ENCODE results near the gene LAMP2.

LAMP2 gene

GRCh38 chrX:120456973-120457372 lies 12.1 kb downstream of the LAMP2 start:
- no peak overlapping the region for H3K27ac ChIP-seq
- TF ChIP-seq, protein P1, sequence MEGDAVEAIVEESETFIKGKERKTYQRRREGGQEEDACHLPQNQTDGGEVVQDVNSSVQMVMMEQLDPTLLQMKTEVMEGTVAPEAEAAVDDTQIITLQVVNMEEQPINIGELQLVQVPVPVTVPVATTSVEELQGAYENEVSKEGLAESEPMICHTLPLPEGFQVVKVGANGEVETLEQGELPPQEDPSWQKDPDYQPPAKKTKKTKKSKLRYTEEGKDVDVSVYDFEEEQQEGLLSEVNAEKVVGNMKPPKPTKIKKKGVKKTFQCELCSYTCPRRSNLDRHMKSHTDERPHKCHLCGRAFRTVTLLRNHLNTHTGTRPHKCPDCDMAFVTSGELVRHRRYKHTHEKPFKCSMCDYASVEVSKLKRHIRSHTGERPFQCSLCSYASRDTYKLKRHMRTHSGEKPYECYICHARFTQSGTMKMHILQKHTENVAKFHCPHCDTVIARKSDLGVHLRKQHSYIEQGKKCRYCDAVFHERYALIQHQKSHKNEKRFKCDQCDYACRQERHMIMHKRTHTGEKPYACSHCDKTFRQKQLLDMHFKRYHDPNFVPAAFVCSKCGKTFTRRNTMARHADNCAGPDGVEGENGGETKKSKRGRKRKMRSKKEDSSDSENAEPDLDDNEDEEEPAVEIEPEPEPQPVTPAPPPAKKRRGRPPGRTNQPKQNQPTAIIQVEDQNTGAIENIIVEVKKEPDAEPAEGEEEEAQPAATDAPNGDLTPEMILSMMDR (IDR thresholded peaks at IDR 0.05), result no peak
- no peak for TF ChIP-seq ZFX (IDR thresholded peaks at IDR 0.05; ENCODE audit: borderline replicate concordance)

GRCh38 chrX:120453985-120454384 lies 15.1 kb downstream of the LAMP2 start:
- H3K27ac ChIP-seq, result no peak overlapping the region
- TF ChIP-seq, protein P1 (IDR thresholded peaks at IDR 0.05), result no peak
- TF ChIP-seq ZFX (IDR thresholded peaks at IDR 0.05; ENCODE audit: borderline replicate concordance), result no peak

DNA sequence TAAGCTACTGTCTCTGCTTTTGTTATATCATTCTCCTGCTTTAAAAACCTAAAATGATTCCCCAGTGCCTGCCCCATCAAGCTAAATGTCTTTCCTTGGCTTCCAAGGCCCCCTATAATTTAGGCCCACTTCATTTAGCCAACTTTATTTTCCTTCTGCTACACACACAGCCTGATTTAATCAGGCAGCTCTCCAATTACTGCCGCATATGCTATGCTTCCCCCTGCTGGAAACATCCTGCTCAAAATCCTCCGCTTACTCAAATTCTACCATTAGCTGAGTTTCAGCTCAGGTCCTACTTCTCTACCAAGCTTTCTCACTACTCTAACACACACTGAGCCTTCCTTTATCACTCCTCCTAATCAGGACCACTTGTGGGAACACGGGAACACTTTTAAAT lies 17.0 kb downstream of the LAMP2 start:
- no peak for TF ChIP-seq ZFX (IDR thresholded peaks at IDR 0.05; ENCODE audit: borderline replicate concordance)
- TF ChIP-seq, protein P1 (IDR thresholded peaks at IDR 0.05), result peak; percentile 55
- no peak overlapping the region for H3K27ac ChIP-seq

- TF ChIP-seq, protein P1 (IDR thresholded peaks at IDR 0.05), result peak; percentile 31
- TF ChIP-seq ZFX (IDR thresholded peaks at IDR 0.05; ENCODE audit: borderline replicate concordance), result no peak
Measured at GRCh38 chrX:120450163-120450562, 18.9 kb downstream of the LAMP2 start.

GRCh38 chrX:120446498-120446897 lies 22.6 kb downstream of the LAMP2 start:
- no peak for TF ChIP-seq ZFX (IDR thresholded peaks at IDR 0.05; ENCODE audit: borderline replicate concordance)
- TF ChIP-seq, protein P1 (IDR thresholded peaks at IDR 0.05), result no peak
- no peak overlapping the region for H3K27ac ChIP-seq

More at GRCh38 chrX:120450163-120450562, 18.9 kb downstream of the LAMP2 start:
- no peak overlapping the region for H3K27ac ChIP-seq

- H3K27ac ChIP-seq, result no peak overlapping the region
- TF ChIP-seq, protein P1 (IDR thresholded peaks at IDR 0.05), result no peak
- TF ChIP-seq ZFX (IDR thresholded peaks at IDR 0.05; ENCODE audit: borderline replicate concordance), result no peak
Measured at GRCh38 chrX:120439921-120440320, 29.2 kb downstream of the LAMP2 start.

DNA sequence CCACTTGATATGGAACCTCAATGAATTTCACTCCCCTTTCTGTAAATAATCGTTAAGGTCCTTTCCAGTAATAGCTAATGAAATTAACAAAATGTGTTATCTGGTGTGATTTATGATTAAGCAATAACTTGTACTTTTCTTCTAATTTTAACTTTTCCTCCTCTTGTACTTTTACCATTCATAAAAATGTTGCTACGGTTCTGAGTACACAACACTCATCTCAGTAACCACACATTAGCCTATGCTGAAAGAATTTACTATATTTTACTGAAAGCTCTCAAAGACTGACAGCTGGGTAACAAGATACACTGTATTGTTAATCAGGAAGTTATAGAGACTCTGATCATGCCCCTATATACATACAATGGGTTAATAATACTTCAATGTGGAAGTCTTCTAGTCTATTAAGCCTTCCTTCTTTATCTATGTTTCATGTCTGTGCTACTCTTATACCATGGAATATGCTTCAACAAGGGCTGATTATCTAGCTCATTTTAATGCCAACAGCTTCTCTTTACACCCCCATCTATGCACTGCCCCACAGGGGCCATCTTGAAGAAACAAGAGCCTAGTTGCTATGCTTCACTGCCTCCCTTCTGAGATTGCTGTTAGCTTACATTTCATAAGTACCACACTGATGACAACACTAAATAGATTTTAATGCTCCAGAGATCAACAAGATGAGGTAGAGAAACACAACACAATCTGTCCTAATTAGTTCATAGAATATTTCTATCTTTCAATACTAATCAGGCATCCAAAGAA lies 39.1 kb downstream of the LAMP2 start:
- no peak for TF ChIP-seq ZFX (IDR thresholded peaks at IDR 0.05; ENCODE audit: borderline replicate concordance)
- TF ChIP-seq, protein P1 (IDR thresholded peaks at IDR 0.05), result no peak
- H3K27ac ChIP-seq, result no peak overlapping the region
